Loucy (cell line): Measurements from ENCODE around the gene MCC.

Source experiments
- H2AFZ ChIP-seq: fragments of 200-600 bp; sonication (generic); 2 replicates; pipeline ENCODE4 v1.6.0; 2016; ENCODE audit warnings: antibody characterized with exemption, mild to moderate bottlenecking, low read length, moderate library complexity
- H3F3A ChIP-seq: fragments of 200-600 bp; 2 replicates; pipeline ENCODE4 v1.6.0; 2016; ENCODE audit warnings: antibody characterized with exemption, low read depth, mild to moderate bottlenecking
- H3K27me3 ChIP-seq: fragments of 200-600 bp; sonication (generic); 2 replicates; pipeline ENCODE4 v1.6.1; 2014; ENCODE audit warnings: low read length, mild to moderate bottlenecking; ENCODE audit not compliant: insufficient read depth, poor library complexity, severe bottlenecking
- H3K36me3 ChIP-seq: fragments of 200-600 bp; sonication (generic); 2 replicates; pipeline ENCODE4 v1.6.1; 2016; ENCODE audit warnings: low read length; ENCODE audit not compliant: insufficient read depth
- H3K4me1 ChIP-seq: fragments of 200-600 bp; sonication (generic); 2 replicates; pipeline ENCODE4 v1.5.1; 2014; ENCODE audit warnings: low read length, mild to moderate bottlenecking; ENCODE audit not compliant: insufficient read depth, poor library complexity, severe bottlenecking
- H3K4me2 ChIP-seq: fragments of 200-600 bp; sonication (generic); 2 replicates; pipeline ENCODE4 v1.6.0; 2014; ENCODE audit warnings: antibody characterized with exemption, low read length, low read depth, mild to moderate bottlenecking; ENCODE audit not compliant: poor library complexity, severe bottlenecking
- H3K4me3 ChIP-seq: fragments of 200-600 bp; sonication (generic); 2 replicates; pipeline ENCODE4 v1.5.1; 2014; ENCODE audit warnings: low read length, mild to moderate bottlenecking, mixed read lengths; ENCODE audit not compliant: poor library complexity, severe bottlenecking
- H3K79me2 ChIP-seq: fragments of 200-600 bp; sonication (generic); 2 replicates; pipeline ENCODE4 v1.6.1; 2014; ENCODE audit warnings: low read length; ENCODE audit not compliant: insufficient read depth
- H3K9ac ChIP-seq: fragments of 200-600 bp; sonication (generic); 2 replicates; pipeline ENCODE4 v1.6.0; 2014; ENCODE audit warnings: mild to moderate bottlenecking, low read depth, low read length, moderate library complexity; ENCODE audit not compliant: poor library complexity, severe bottlenecking
- H3K9me2 ChIP-seq: fragments of 200-600 bp; sonication (generic); replicated peaks from 2 replicates; pipeline ENCODE4 v1.6.1; 2016; ENCODE audit warnings: low read depth, low read length, mixed read lengths
- H3K9me3 ChIP-seq: fragments of 200-600 bp; sonication (generic); 2 replicates; pipeline ENCODE4 v1.6.1; 2014; ENCODE audit warnings: mild to moderate bottlenecking, antibody characterized with exemption, low read length, low read depth; ENCODE audit not compliant: insufficient read depth
- H4K20me1 ChIP-seq: fragments of 200-600 bp; sonication (generic); 2 replicates; pipeline ENCODE4 v1.6.0; 2014; ENCODE audit warnings: antibody characterized with exemption, low read length, mild to moderate bottlenecking; ENCODE audit not compliant: insufficient read depth, poor library complexity, severe bottlenecking
- EZH2phosphoT487 ChIP-seq: fragments of 200-600 bp; IDR thresholded peaks from 2 replicates; pipeline ENCODE4 v1.6.1; 2018; ENCODE audit warnings: antibody characterized with exemption, mild to moderate bottlenecking, moderate library complexity, borderline replicate concordance
- TF ChIP-seq, protein P1 (sequence below): fragments of 200-600 bp; sonication (generic); conservative IDR thresholded peaks from 2 replicates; pipeline ENCODE4 v1.5.1; 2014; ENCODE audit warnings: mild to moderate bottlenecking, antibody characterized with exemption, low read length

MCC gene

GRCh38 chr5:113171520-113171919 lies 316.7 kb downstream of the MCC start:
- H4K20me1 ChIP-seq = no peaks in the 10 kb centered on the region
- H3K9me3 ChIP-seq = no peaks in the 10 kb centered on the region
- no peaks in the 10 kb centered on the region for H3K27me3 ChIP-seq
- TF ChIP-seq EZH2phosphoT487 = no peak
- TF ChIP-seq, protein P1, sequence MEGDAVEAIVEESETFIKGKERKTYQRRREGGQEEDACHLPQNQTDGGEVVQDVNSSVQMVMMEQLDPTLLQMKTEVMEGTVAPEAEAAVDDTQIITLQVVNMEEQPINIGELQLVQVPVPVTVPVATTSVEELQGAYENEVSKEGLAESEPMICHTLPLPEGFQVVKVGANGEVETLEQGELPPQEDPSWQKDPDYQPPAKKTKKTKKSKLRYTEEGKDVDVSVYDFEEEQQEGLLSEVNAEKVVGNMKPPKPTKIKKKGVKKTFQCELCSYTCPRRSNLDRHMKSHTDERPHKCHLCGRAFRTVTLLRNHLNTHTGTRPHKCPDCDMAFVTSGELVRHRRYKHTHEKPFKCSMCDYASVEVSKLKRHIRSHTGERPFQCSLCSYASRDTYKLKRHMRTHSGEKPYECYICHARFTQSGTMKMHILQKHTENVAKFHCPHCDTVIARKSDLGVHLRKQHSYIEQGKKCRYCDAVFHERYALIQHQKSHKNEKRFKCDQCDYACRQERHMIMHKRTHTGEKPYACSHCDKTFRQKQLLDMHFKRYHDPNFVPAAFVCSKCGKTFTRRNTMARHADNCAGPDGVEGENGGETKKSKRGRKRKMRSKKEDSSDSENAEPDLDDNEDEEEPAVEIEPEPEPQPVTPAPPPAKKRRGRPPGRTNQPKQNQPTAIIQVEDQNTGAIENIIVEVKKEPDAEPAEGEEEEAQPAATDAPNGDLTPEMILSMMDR = no peak
- H3K4me3 ChIP-seq = no peak overlapping the region
- no peak overlapping the region for H3K9ac ChIP-seq
- no peaks in the 10 kb centered on the region for H3F3A ChIP-seq
- no peak overlapping the region for H2AFZ ChIP-seq
- no peaks in the 10 kb centered on the region for H3K36me3 ChIP-seq
- no peaks in the 10 kb centered on the region for H3K9me2 ChIP-seq
- H3K4me1 ChIP-seq = peaks cover 5% of the 10 kb centered on the region
- H3K79me2 ChIP-seq = 0 out of 2 replicates have a peak, but pooled peaks cover 6% of the 10 kb centered on the region
- no peak overlapping the region for H3K4me2 ChIP-seq

DNA sequence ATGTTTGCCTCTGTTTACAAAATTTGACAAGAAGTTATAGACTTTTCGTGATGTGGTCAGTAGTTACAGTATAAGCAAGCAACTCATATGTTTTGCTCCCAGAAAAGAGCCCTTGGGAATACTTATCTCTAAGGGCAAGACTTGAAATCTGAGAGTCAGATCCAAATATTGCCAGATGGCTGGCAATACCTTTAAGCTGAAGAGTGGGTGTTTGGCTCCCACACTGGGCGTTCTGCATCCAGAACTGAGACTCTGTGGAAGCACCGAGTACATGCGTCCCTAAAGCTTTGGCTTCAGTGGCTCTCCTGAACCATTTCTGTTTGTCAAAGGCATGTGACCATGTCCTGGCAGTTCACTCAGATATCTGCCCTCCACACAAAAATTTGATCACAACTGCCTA lies 317.5 kb downstream of the MCC start:
- H3K9me3 ChIP-seq = no peaks in the 10 kb centered on the region

DNA sequence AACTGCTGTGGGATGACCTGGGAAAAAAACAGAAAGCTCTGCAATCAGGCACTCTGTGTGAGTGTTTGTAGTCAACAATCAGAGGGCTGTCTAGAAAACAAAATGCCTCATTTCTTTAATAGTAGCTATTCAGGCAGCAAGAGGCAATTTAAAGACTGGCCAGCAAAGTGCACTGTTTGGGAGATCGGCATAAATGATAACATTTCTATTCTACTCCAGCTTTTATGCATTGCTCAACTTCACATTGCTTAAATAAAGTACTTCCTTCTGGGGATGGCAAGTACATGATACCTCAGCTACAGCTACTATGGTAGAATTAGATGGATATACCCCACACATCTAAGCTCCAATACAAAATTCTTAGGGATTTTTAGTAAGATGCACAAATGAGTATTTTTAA lies 318.5 kb downstream of the MCC start:
- no peaks in the 10 kb centered on the region for H3K27me3 ChIP-seq
- H4K20me1 ChIP-seq = no peaks in the 10 kb centered on the region
- TF ChIP-seq, protein P1 = no peak
- no peak for TF ChIP-seq EZH2phosphoT487
- no peaks in the 10 kb centered on the region for H3K9me3 ChIP-seq
- no peaks in the 10 kb centered on the region for H3K36me3 ChIP-seq
- H3K79me2 ChIP-seq = 0 out of 2 replicates have a peak, but pooled peaks cover 4% of the 10 kb centered on the region
- no peak overlapping the region for H3K9ac ChIP-seq
- H3K4me3 ChIP-seq = no peak overlapping the region
- no peaks in the 10 kb centered on the region for H3F3A ChIP-seq
- H3K4me2 ChIP-seq = no peak overlapping the region
- H3K9me2 ChIP-seq = no peaks in the 10 kb centered on the region
- H2AFZ ChIP-seq = no peak overlapping the region
- peaks cover 5% of the 10 kb centered on the region for H3K4me1 ChIP-seq

More for the DNA sequence above, 317.5 kb downstream of the MCC start:
- no peak overlapping the region for H3K9ac ChIP-seq
- H3K36me3 ChIP-seq = no peaks in the 10 kb centered on the region
- H4K20me1 ChIP-seq = no peaks in the 10 kb centered on the region
- H3K4me1 ChIP-seq = peaks cover 5% of the 10 kb centered on the region
- no peaks in the 10 kb centered on the region for H3K27me3 ChIP-seq
- H2AFZ ChIP-seq = no peak overlapping the region
- 0 out of 2 replicates have a peak, but pooled peaks cover 6% of the 10 kb centered on the region for H3K79me2 ChIP-seq
- TF ChIP-seq, protein P1 = no peak
- TF ChIP-seq EZH2phosphoT487 = no peak
- no peak overlapping the region for H3K4me2 ChIP-seq
- no peaks in the 10 kb centered on the region for H3F3A ChIP-seq
- H3K9me2 ChIP-seq = no peaks in the 10 kb centered on the region
- H3K4me3 ChIP-seq = no peak overlapping the region
